Measurements from ENCODE around the gene ADAMTSL1.

- TF ChIP-seq CTCF (IDR thresholded peaks at IDR 0.05): no peak
- TF ChIP-seq POLR2A (IDR thresholded peaks at IDR 0.05): no peak
- no peak for TF ChIP-seq POLR2AphosphoS5 (IDR thresholded peaks at IDR 0.05)
- TF ChIP-seq EP300 (IDR thresholded peaks at IDR 0.05): no peak
Measured at GRCh38 chr9:18909140-18910018, 435.4 kb downstream of the ADAMTSL1 start.

All from stomach (tissue), 4 donors.